Measurements from ENCODE around the gene TBCEL. TPM values are rescaled to one million over a fixed set of nuclear protein-coding genes. Genes with fewer than 3 reads are reported as not detected.

The TBCEL gene
- total RNA-seq, 1 donor from 2014 or later = 11.1 TPM

- Mint-ChIP-seq H3K27ac (no peak overlapping the region), H3K4me1 (ENCODE audit: low read depth) (no peaks in the 10 kb centered on the region)
- intact Hi-C loops (cut with micrococcal nuclease) = no loop called here
Measured at GRCh38 chr11:121081321-121081720, 57.4 kb downstream of the TBCEL start.

GRCh38 chr11:121082219-121082618 lies 58.3 kb downstream of the TBCEL start:
- Mint-ChIP-seq H3K36me3 (ENCODE audit: low read depth) (peaks cover 5% of the 10 kb centered on the region), H3K27ac (no peak overlapping the region), H3K27me3 (ENCODE audit: insufficient read depth) (no peaks in the 10 kb centered on the region), H3K4me1 (ENCODE audit: low read depth) (no peaks in the 10 kb centered on the region), H3K4me3 (no peak overlapping the region), H3K9me3 (no peaks in the 10 kb centered on the region)
- no peak for DNase-seq (ENCODE audit: low spot score)
- intact Hi-C loops (cut with micrococcal nuclease) = no loop called here

More at GRCh38 chr11:121081321-121081720, 57.4 kb downstream of the TBCEL start:
- H3K4me3 Mint-ChIP-seq = no peak overlapping the region
- no peaks in the 10 kb centered on the region for H3K27me3 Mint-ChIP-seq (ENCODE audit: insufficient read depth)
- H3K9me3 Mint-ChIP-seq = no peaks in the 10 kb centered on the region
- H3K36me3 Mint-ChIP-seq (ENCODE audit: low read depth) = no peaks in the 10 kb centered on the region
- no peak for DNase-seq (ENCODE audit: low spot score)

- Mint-ChIP-seq H3K4me1 (ENCODE audit: low read depth) (no peaks in the 10 kb centered on the region), H3K27ac (no peak overlapping the region), H3K9me3 (no peaks in the 10 kb centered on the region), H3K27me3 (ENCODE audit: insufficient read depth) (no peaks in the 10 kb centered on the region), H3K4me3 (no peak overlapping the region), H3K36me3 (ENCODE audit: low read depth) (peaks cover 5% of the 10 kb centered on the region)
- intact Hi-C loops (cut with micrococcal nuclease) = no loop called here
- no peak for DNase-seq (ENCODE audit: low spot score)
Measured at GRCh38 chr11:121082670-121083069, 58.8 kb downstream of the TBCEL start.

- intact Hi-C loops (cut with micrococcal nuclease) = no loop called here
- H3K4me1 Mint-ChIP-seq (ENCODE audit: low read depth) = peaks cover 4% of the 10 kb centered on the region
- H3K27me3 Mint-ChIP-seq (ENCODE audit: insufficient read depth) = no peaks in the 10 kb centered on the region
- H3K36me3 Mint-ChIP-seq (ENCODE audit: low read depth) = peaks cover 7% of the 10 kb centered on the region
- DNase-seq (ENCODE audit: low spot score) = no peak
- no peak overlapping the region for H3K27ac Mint-ChIP-seq
- no peaks in the 10 kb centered on the region for H3K9me3 Mint-ChIP-seq
- H3K4me3 Mint-ChIP-seq = no peak overlapping the region
Measured at GRCh38 chr11:121086866-121087265, 63.0 kb downstream of the TBCEL start.

GRCh38 chr11:121089566-121089965 lies 65.7 kb downstream of the TBCEL start:
- Mint-ChIP-seq H3K4me3 (no peak overlapping the region), H3K9me3 (no peaks in the 10 kb centered on the region), H3K27me3 (ENCODE audit: insufficient read depth) (no peaks in the 10 kb centered on the region), H3K36me3 (ENCODE audit: low read depth) (peaks cover 7% of the 10 kb centered on the region), H3K27ac (no peak overlapping the region), H3K4me1 (ENCODE audit: low read depth) (peaks cover 4% of the 10 kb centered on the region)
- intact Hi-C loops (cut with micrococcal nuclease) = no loop called here
- DNase-seq (ENCODE audit: low spot score) = no peak

- intact Hi-C loops (cut with micrococcal nuclease) = no loop called here
- Mint-ChIP-seq H3K4me3 (no peak overlapping the region), H3K27me3 (ENCODE audit: insufficient read depth) (no peaks in the 10 kb centered on the region), H3K9me3 (no peaks in the 10 kb centered on the region), H3K4me1 (ENCODE audit: low read depth) (peaks cover 4% of the 10 kb centered on the region), H3K27ac (no peak overlapping the region), H3K36me3 (ENCODE audit: low read depth) (peaks cover 7% of the 10 kb centered on the region)
- DNase-seq (ENCODE audit: low spot score) = no peak
Measured at GRCh38 chr11:121090145-121090721, 66.3 kb downstream of the TBCEL start.

- Mint-ChIP-seq H3K27me3 (ENCODE audit: insufficient read depth) (no peaks in the 10 kb centered on the region), H3K9me3 (no peaks in the 10 kb centered on the region), H3K36me3 (ENCODE audit: low read depth) (peaks cover 5% of the 10 kb centered on the region), H3K4me1 (ENCODE audit: low read depth) (peaks cover 4% of the 10 kb centered on the region), H3K4me3 (no peak overlapping the region), H3K27ac (no peak overlapping the region)
- DNase-seq (ENCODE audit: low spot score) = no peak
- intact Hi-C loops (cut with micrococcal nuclease) = no loop called here
Measured at GRCh38 chr11:121091492-121092152, 67.7 kb downstream of the TBCEL start.

- Mint-ChIP-seq H3K36me3 (ENCODE audit: low read depth) (no peaks in the 10 kb centered on the region), H3K4me1 (ENCODE audit: low read depth) (peaks cover 4% of the 10 kb centered on the region), H3K27me3 (ENCODE audit: insufficient read depth) (no peaks in the 10 kb centered on the region), H3K27ac (no peak overlapping the region), H3K4me3 (no peak overlapping the region), H3K9me3 (no peaks in the 10 kb centered on the region)
- intact Hi-C loops (cut with micrococcal nuclease) = no loop called here
- no peak for DNase-seq (ENCODE audit: low spot score)
Measured at GRCh38 chr11:121095561-121095960, 71.7 kb downstream of the TBCEL start.

GRCh38 chr11:121099364-121099763 lies 75.5 kb downstream of the TBCEL start:
- no peaks in the 10 kb centered on the region for H3K9me3 Mint-ChIP-seq
- intact Hi-C loops (cut with micrococcal nuclease) = no loop called here
- no peak overlapping the region for H3K27ac Mint-ChIP-seq
- no peaks in the 10 kb centered on the region for H3K36me3 Mint-ChIP-seq (ENCODE audit: low read depth)
- H3K4me3 Mint-ChIP-seq = no peak overlapping the region
- DNase-seq (ENCODE audit: low spot score) = no peak
- H3K27me3 Mint-ChIP-seq (ENCODE audit: insufficient read depth) = peaks cover 7% of the 10 kb centered on the region
- no peaks in the 10 kb centered on the region for H3K4me1 Mint-ChIP-seq (ENCODE audit: low read depth)

GRCh38 chr11:121099885-121100284 lies 76.0 kb downstream of the TBCEL start:
- intact Hi-C loops (cut with micrococcal nuclease) = no loop called here
- Mint-ChIP-seq H3K27me3 (ENCODE audit: insufficient read depth) (peaks cover 7% of the 10 kb centered on the region), H3K4me3 (no peak overlapping the region), H3K4me1 (ENCODE audit: low read depth) (no peaks in the 10 kb centered on the region), H3K27ac (no peak overlapping the region), H3K36me3 (ENCODE audit: low read depth) (no peaks in the 10 kb centered on the region), H3K9me3 (no peaks in the 10 kb centered on the region)
- DNase-seq (ENCODE audit: low spot score) = no peak

GRCh38 chr11:121100943-121101342 lies 77.0 kb downstream of the TBCEL start, which contains the start of gene TECTA:
Gene TECTA, plus strand, starts transcription at chr11:121101243. Its CDS starts 1,423 bp downstream, at chr11:121102666.
- intact Hi-C loops (cut with micrococcal nuclease) = no loop called here
- H3K27me3 Mint-ChIP-seq (ENCODE audit: insufficient read depth) = peaks cover 7% of the 10 kb centered on the region
- no peak within 1 kb of the TSS for H3K27ac Mint-ChIP-seq
- no peaks in the 10 kb centered on the region for H3K9me3 Mint-ChIP-seq
- no peaks in the 10 kb centered on the region for H3K4me1 Mint-ChIP-seq (ENCODE audit: low read depth)
- no peak within 1 kb of the TSS for H3K4me3 Mint-ChIP-seq
- no peak for DNase-seq (ENCODE audit: low spot score)
- H3K36me3 Mint-ChIP-seq (ENCODE audit: low read depth) = no peaks in the 10 kb centered on the region

GRCh38 chr11:121104312-121104762 lies 80.4 kb downstream of the TBCEL start:
- DNase-seq (ENCODE audit: low spot score) = no peak
- H3K27me3 Mint-ChIP-seq (ENCODE audit: insufficient read depth) = peaks cover 7% of the 10 kb centered on the region
- no peaks in the 10 kb centered on the region for H3K9me3 Mint-ChIP-seq
- H3K4me3 Mint-ChIP-seq = no peak overlapping the region
- H3K27ac Mint-ChIP-seq = no peak overlapping the region
- no peaks in the 10 kb centered on the region for H3K4me1 Mint-ChIP-seq (ENCODE audit: low read depth)
- no peaks in the 10 kb centered on the region for H3K36me3 Mint-ChIP-seq (ENCODE audit: low read depth)
- intact Hi-C loops (cut with micrococcal nuclease) = no loop called here

GRCh38 chr11:121105063-121105480 lies 81.2 kb downstream of the TBCEL start:
- no peak overlapping the region for H3K4me3 Mint-ChIP-seq
- no peaks in the 10 kb centered on the region for H3K36me3 Mint-ChIP-seq (ENCODE audit: low read depth)
- H3K9me3 Mint-ChIP-seq = no peaks in the 10 kb centered on the region
- no peak overlapping the region for H3K27ac Mint-ChIP-seq
- no peak for DNase-seq (ENCODE audit: low spot score)
- no peaks in the 10 kb centered on the region for H3K4me1 Mint-ChIP-seq (ENCODE audit: low read depth)
- peaks cover 7% of the 10 kb centered on the region for H3K27me3 Mint-ChIP-seq (ENCODE audit: insufficient read depth)
- intact Hi-C loops (cut with micrococcal nuclease) = no loop called here
